ENCODE measurements around the gene SORBS2.

DNA sequence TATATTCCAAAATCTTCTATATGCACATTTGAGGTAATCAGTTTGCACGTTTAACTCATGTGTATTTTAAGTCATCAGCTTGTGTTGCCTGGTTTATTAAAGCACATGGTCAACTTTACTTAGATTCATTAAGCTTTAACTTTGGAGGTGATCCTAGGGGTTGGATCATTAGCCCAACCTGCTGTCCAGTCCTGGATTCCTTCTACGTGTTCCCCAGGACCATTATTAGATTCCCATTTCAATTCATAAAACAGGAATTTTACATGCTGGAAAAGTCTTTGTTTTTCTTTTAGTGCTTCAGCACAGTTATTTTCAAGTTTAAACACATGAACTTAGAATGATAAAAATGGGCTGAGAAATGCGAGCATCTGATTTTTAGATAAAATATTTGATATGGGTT lies 132.5 kb downstream of the SORBS2 start:
- TF ChIP-seq, protein P1, sequence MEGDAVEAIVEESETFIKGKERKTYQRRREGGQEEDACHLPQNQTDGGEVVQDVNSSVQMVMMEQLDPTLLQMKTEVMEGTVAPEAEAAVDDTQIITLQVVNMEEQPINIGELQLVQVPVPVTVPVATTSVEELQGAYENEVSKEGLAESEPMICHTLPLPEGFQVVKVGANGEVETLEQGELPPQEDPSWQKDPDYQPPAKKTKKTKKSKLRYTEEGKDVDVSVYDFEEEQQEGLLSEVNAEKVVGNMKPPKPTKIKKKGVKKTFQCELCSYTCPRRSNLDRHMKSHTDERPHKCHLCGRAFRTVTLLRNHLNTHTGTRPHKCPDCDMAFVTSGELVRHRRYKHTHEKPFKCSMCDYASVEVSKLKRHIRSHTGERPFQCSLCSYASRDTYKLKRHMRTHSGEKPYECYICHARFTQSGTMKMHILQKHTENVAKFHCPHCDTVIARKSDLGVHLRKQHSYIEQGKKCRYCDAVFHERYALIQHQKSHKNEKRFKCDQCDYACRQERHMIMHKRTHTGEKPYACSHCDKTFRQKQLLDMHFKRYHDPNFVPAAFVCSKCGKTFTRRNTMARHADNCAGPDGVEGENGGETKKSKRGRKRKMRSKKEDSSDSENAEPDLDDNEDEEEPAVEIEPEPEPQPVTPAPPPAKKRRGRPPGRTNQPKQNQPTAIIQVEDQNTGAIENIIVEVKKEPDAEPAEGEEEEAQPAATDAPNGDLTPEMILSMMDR (IDR thresholded peaks at IDR 0.05): no peak
- no peak for TF ChIP-seq POLR2A (IDR thresholded peaks at IDR 0.05)
